KMS-11 (cell line): ENCODE measurements around the gene MYL4.

Experiments used
- H2AFZ ChIP-seq: fragments of 200-600 bp; sonication (generic); 2 replicates; pipeline ENCODE4 v1.6.1; 2016; ENCODE audit warnings: antibody characterized with exemption, mixed run types, low read depth
- H3K27ac ChIP-seq: fragments of 200-600 bp; sonication (generic); 2 replicates; pipeline ENCODE4 v1.6.1; 2016; ENCODE audit warnings: mild to moderate bottlenecking, mixed run types
- H3K27me3 ChIP-seq: fragments of 200-600 bp; sonication (generic); 2 replicates; pipeline ENCODE4 v1.6.1; 2017; ENCODE audit warnings: mild to moderate bottlenecking, low read depth, mixed run types, moderate library complexity; ENCODE audit not compliant: insufficient read depth
- H3K36me3 ChIP-seq: fragments of 200-600 bp; sonication (generic); 2 replicates; pipeline ENCODE4 v1.6.1; 2017; ENCODE audit warnings: mild to moderate bottlenecking, mixed run types; ENCODE audit not compliant: insufficient read depth
- H3K4me1 ChIP-seq: fragments of 200-600 bp; sonication (generic); 2 replicates; pipeline ENCODE4 v1.6.1; 2016; ENCODE audit warnings: mild to moderate bottlenecking, low read depth, mixed run types; ENCODE audit not compliant: poor library complexity, severe bottlenecking
- H3K4me2 ChIP-seq: fragments of 200-600 bp; sonication (generic); 2 replicates; pipeline ENCODE4 v1.7.0; 2016; ENCODE audit warnings: mild to moderate bottlenecking, mixed run types
- H3K4me3 ChIP-seq: fragments of 200-600 bp; sonication (generic); IDR thresholded peaks from 2 replicates; pipeline ENCODE4 v1.6.1; 2017; ENCODE audit warnings: low read depth, low read length, mixed read lengths; ENCODE audit not compliant: insufficient read depth
- H3K79me2 ChIP-seq: fragments of 200-600 bp; sonication (generic); 2 replicates; pipeline ENCODE4 v1.6.1; 2016; ENCODE audit warnings: low read depth, mixed run types; ENCODE audit not compliant: insufficient read depth
- H3K9ac ChIP-seq: fragments of 200-600 bp; sonication (generic); 2 replicates; pipeline ENCODE4 v1.6.1; 2016; ENCODE audit warnings: mild to moderate bottlenecking, mixed run types
- H4K20me1 ChIP-seq: fragments of 200-600 bp; sonication (generic); 2 replicates; pipeline ENCODE4 v1.6.1; 2016; ENCODE audit warnings: mild to moderate bottlenecking, mixed run types; ENCODE audit not compliant: insufficient read depth
- CTCF ChIP-seq: fragments of 200-600 bp; sonication (generic); conservative IDR thresholded peaks from 2 replicates; pipeline ENCODE4 v1.6.1; 2017; ENCODE audit warnings: low read depth, mild to moderate bottlenecking, antibody characterized with exemption, low read length, moderate library complexity, mixed read lengths

Gene MYL4

GRCh38 chr17:47235506-47235905, 26.4 kb downstream of the MYL4 start:
- no peak for TF ChIP-seq CTCF
- Histone ChIP-seq H3K4me1 (peaks cover 18% of the 10 kb centered on the region), H3K9ac (no peak overlapping the region)

GRCh38 chr17:47235923-47236322, 26.8 kb downstream of the MYL4 start:
- no peak overlapping the region for H3K27ac ChIP-seq
- no peaks in the 10 kb centered on the region for H4K20me1 ChIP-seq
- H3K79me2 ChIP-seq, result no peaks in the 10 kb centered on the region
- H3K4me2 ChIP-seq, result no peak overlapping the region
- H3K4me3 ChIP-seq, result no peak overlapping the region
- no peaks in the 10 kb centered on the region for H3K27me3 ChIP-seq
- peaks cover 21% of the 10 kb centered on the region for H3K4me1 ChIP-seq
- H3K9ac ChIP-seq, result no peak overlapping the region
- no peak for TF ChIP-seq CTCF
- no peak overlapping the region for H2AFZ ChIP-seq
- no peaks in the 10 kb centered on the region for H3K36me3 ChIP-seq

More at GRCh38 chr17:47235506-47235905, 26.4 kb downstream of the MYL4 start:
- H3K36me3 ChIP-seq, result no peaks in the 10 kb centered on the region
- no peak overlapping the region for H2AFZ ChIP-seq
- H3K27ac ChIP-seq, result no peak overlapping the region
- no peaks in the 10 kb centered on the region for H3K79me2 ChIP-seq
- no peak overlapping the region for H3K4me3 ChIP-seq
- H4K20me1 ChIP-seq, result no peaks in the 10 kb centered on the region
- H3K4me2 ChIP-seq, result no peak overlapping the region
- H3K27me3 ChIP-seq, result no peaks in the 10 kb centered on the region

GRCh38 chr17:47237841-47238240, 28.7 kb downstream of the MYL4 start:
- Histone ChIP-seq H3K4me2 (no peak overlapping the region), H3K27me3 (no peaks in the 10 kb centered on the region), H3K4me1 (peaks cover 17% of the 10 kb centered on the region), H2AFZ (no peak overlapping the region), H3K79me2 (no peaks in the 10 kb centered on the region), H4K20me1 (no peaks in the 10 kb centered on the region), H3K4me3 (no peak overlapping the region), H3K27ac (no peak overlapping the region), H3K36me3 (no peaks in the 10 kb centered on the region), H3K9ac (no peak overlapping the region)
- TF ChIP-seq CTCF, result no peak

GRCh38 chr17:47238321-47239010, 29.3 kb downstream of the MYL4 start:
- no peak overlapping the region for H3K4me3 ChIP-seq
- no peak overlapping the region for H3K4me2 ChIP-seq
- no peaks in the 10 kb centered on the region for H3K27me3 ChIP-seq
- H4K20me1 ChIP-seq, result no peaks in the 10 kb centered on the region
- no peak overlapping the region for H3K27ac ChIP-seq
- no peak overlapping the region for H2AFZ ChIP-seq
- no peaks in the 10 kb centered on the region for H3K36me3 ChIP-seq
- H3K79me2 ChIP-seq, result no peaks in the 10 kb centered on the region
- no peak for TF ChIP-seq CTCF
- no peak overlapping the region for H3K9ac ChIP-seq
- H3K4me1 ChIP-seq, result peaks cover 17% of the 10 kb centered on the region
